22Rv1 (cell line): Measurements from ENCODE around the gene DNER.

Experiments
- CTCF ChIP-seq: fragments of 450-650 bp; IDR thresholded peaks from 2 replicates; pipeline ENCODE4 v1.5.1; 2017; ENCODE audit warnings: mild to moderate bottlenecking
- ZFX ChIP-seq: fragments of 450-650 bp; IDR thresholded peaks from 2 replicates; pipeline ENCODE4 v1.6.1; 2017; ENCODE audit warnings: antibody characterized with exemption, borderline replicate concordance

GRCh38 chr2:229553091-229553490 lies 161.3 kb downstream of the DNER start:
- TF ChIP-seq CTCF (no peak), ZFX (no peak)
